ENCODE results near the gene PROKR1. TPM values are rescaled to one million over a fixed set of nuclear protein-coding genes. Genes with fewer than 3 reads are reported as not detected.

PROKR1 gene
- total and polyA plus RNA-seq, 7 experiments from 2014 or later, result not detected

DNA sequence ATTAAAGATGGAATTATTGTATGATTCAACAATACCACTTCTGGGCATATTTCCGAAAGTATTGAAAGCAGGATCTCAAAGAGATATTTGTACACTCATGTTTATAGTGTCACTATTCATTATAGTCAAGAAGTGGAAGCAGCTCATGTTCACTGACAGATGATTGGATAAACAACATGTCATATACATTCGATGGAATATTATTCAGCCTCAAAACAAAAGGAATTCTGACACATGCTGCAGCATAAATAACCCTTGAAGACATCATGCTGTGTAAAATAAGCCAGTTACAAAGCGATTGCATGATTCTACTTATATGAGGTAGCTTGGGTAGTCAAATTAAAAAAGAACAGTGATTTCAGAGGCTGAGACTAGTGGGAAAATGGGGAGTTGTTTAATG is 39.3 kb upstream of the PROKR1 start:
- H3K4me1 Mint-ChIP-seq, result peaks cover 0 to 7% (median 0%) of the 10 kb centered on the region in 7 donors
- peaks cover 0 to 2% (median 0%) of the 10 kb centered on the region in 5 donors for H3K36me3 Mint-ChIP-seq
- peaks cover 0 to 32% (median 5%) of the 10 kb centered on the region in 5 donors for H3K27me3 Mint-ChIP-seq
- no peak overlapping the region for H3K27ac ChIP-seq (ENCODE audit: low read depth, low read length)
- no peak overlapping the region for H3K4me3 Mint-ChIP-seq
- peaks cover 0 to 3% (median 0%) of the 10 kb centered on the region in 3 experiments for H3K9me3 ChIP-seq (ENCODE audit: control insufficient read depth in 2 of 3, low read length in 3 of 3)
- DNase-seq (no peak), ATAC-seq (no peak)
- H3K27ac Mint-ChIP-seq, result no peak overlapping the region
- H3K36me3 ChIP-seq (ENCODE audit: control insufficient read depth in 2 of 3, insufficient read depth in 3 of 3, low read length in 3 of 3), result no peaks in the 10 kb centered on the region
- intact Hi-C loops (cut with micrococcal nuclease), result loop anchor here in 1 of 2 donors (5.0 kb wide), 1 partner anchor 52 kb away; no protein-coding TSS in a partner anchor
- peaks cover 0 to 3% of the 10 kb centered on the region in 2 donors for H3K27me3 ChIP-seq (ENCODE audit: control insufficient read depth in 2 of 2, insufficient read depth in 2 of 2, low read length in 2 of 2)
- POLR2A ChIA-PET, result no interaction called here
- CTCF ChIA-PET, result no interaction called here
- H3K9me3 Mint-ChIP-seq, result peaks cover 6 to 47% (median 13%) of the 10 kb centered on the region in 11 donors
- H3K4me3 ChIP-seq (ENCODE audit: low read length), result no peak overlapping the region
- H3K4me1 ChIP-seq (ENCODE audit: control insufficient read depth in 2 of 2, insufficient read depth in 2 of 2, low read length in 2 of 2), result no peaks in the 10 kb centered on the region

DNA sequence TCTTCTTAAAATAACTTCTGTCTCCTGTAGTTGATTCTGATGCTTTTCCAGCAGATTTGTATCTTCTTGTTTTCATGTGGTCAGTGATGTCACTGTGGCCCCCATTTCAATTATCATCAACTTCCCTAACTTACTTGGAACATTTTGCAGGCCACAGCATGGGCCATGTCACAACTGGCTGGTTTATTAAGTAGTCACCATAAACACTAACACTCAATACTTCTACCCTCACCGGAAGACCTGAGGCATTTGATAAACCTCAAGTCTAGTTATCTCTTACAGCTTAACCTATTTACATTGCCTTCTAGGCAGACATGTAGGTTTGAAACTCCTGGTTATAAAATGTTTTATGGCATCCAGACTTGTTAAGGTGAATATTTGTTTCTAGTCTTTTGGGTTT is 37.4 kb upstream of the PROKR1 start:
- Histone ChIP-seq H3K27me3 (ENCODE audit: control insufficient read depth in 2 of 2, insufficient read depth in 2 of 2, low read length in 2 of 2) (peaks cover 0 to 3% of the 10 kb centered on the region in 2 donors), H3K36me3 (ENCODE audit: control insufficient read depth in 2 of 3, insufficient read depth in 3 of 3, low read length in 3 of 3) (no peaks in the 10 kb centered on the region), H3K9me3 (ENCODE audit: control insufficient read depth in 2 of 3, low read length in 3 of 3) (peaks cover 0 to 3% (median 0%) of the 10 kb centered on the region in 3 experiments), H3K4me3 (ENCODE audit: low read length) (no peak overlapping the region), H3K4me1 (ENCODE audit: control insufficient read depth in 2 of 2, insufficient read depth in 2 of 2, low read length in 2 of 2) (no peaks in the 10 kb centered on the region), H3K27ac (ENCODE audit: low read depth, low read length) (no peak overlapping the region)
- Mint-ChIP-seq H3K4me3 (no peak overlapping the region), H3K27ac (no peak overlapping the region), H3K36me3 (peaks cover 4 to 8% (median 7%) of the 10 kb centered on the region in 5 donors), H3K27me3 (peaks cover 0 to 26% (median 0%) of the 10 kb centered on the region in 5 donors), H3K4me1 (peaks cover 0 to 7% (median 0%) of the 10 kb centered on the region in 7 donors), H3K9me3 (peaks cover 0 to 48% (median 16%) of the 10 kb centered on the region in 11 donors)
- CTCF ChIA-PET, result no interaction called here
- DNase-seq, result no peak
- POLR2A ChIA-PET, result no interaction called here
- no peak for ATAC-seq
- intact Hi-C loops (cut with micrococcal nuclease), result no loop called here

DNA sequence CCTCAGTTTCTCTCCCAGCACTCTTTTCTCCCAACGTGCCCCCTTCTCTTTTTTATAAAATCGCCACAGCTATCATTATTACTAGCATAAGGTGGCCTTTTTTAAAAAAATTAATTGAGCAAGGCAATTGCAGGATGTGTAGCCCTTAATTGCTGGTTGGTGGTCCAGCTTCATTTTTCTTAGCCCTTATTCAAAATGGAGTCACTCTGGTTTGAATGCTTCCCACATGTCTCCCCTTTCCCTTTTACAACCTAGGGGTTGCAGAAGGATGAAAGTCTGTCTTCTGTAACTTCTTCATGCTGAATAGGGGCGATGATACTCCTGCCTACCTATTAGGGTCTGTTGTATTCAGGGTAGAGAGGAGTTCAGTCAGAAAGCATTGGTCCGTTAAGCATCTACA is 36.6 kb upstream of the PROKR1 start:
- ATAC-seq, result no peak
- peaks cover 0 to 3% of the 10 kb centered on the region in 2 donors for H3K27me3 ChIP-seq (ENCODE audit: control insufficient read depth in 2 of 2, insufficient read depth in 2 of 2, low read length in 2 of 2)
- intact Hi-C loops (cut with micrococcal nuclease), result no loop called here
- H3K4me3 ChIP-seq (ENCODE audit: low read length), result no peak overlapping the region
- no peaks in the 10 kb centered on the region for H3K4me1 ChIP-seq (ENCODE audit: control insufficient read depth in 2 of 2, insufficient read depth in 2 of 2, low read length in 2 of 2)
- no peak overlapping the region for H3K27ac Mint-ChIP-seq
- no peak overlapping the region for H3K27ac ChIP-seq (ENCODE audit: low read depth, low read length)
- H3K4me3 Mint-ChIP-seq, result no peak overlapping the region
- H3K9me3 Mint-ChIP-seq, result peaks cover 0 to 45% (median 15%) of the 10 kb centered on the region in 11 donors
- ChIA-PET POLR2A (no interaction called here), CTCF (no interaction called here)
- H3K36me3 Mint-ChIP-seq, result peaks cover 4 to 8% (median 7%) of the 10 kb centered on the region in 5 donors
- H3K4me1 Mint-ChIP-seq, result peaks cover 0 to 7% (median 0%) of the 10 kb centered on the region in 7 donors
- H3K36me3 ChIP-seq (ENCODE audit: control insufficient read depth in 2 of 3, insufficient read depth in 3 of 3, low read length in 3 of 3), result no peaks in the 10 kb centered on the region
- H3K9me3 ChIP-seq (ENCODE audit: control insufficient read depth in 2 of 3, low read length in 3 of 3), result peaks cover 0 to 3% (median 0%) of the 10 kb centered on the region in 3 experiments
- peaks cover 0 to 25% (median 0%) of the 10 kb centered on the region in 5 donors for H3K27me3 Mint-ChIP-seq
- DNase-seq, result no peak

DNA sequence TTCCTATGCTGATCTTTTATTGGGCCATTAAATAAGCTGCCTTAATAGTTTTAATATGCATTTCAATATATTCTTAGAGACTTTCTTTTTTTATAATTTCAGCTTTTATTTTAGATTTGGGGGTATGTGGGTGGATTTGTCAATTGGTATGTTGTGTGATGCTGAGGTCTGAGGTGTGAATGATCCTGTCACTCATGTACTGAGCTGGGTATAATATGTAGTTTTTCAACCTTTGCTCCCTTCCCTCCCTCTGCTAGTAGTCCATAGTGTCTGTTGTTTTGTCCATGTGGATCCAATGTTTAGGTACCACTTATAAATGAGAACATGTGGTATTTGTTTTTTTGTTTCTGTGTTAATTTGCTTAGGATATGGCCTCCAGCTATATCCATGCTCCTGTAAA is 35.5 kb upstream of the PROKR1 start:
- Mint-ChIP-seq H3K36me3 (peaks cover 2 to 13% (median 8%) of the 10 kb centered on the region in 5 donors), H3K9me3 (peaks cover 0 to 40% (median 13%) of the 10 kb centered on the region in 11 donors), H3K27ac (no peak overlapping the region), H3K4me1 (peaks cover 0 to 7% (median 0%) of the 10 kb centered on the region in 7 donors), H3K4me3 (no peak overlapping the region), H3K27me3 (peaks cover 0 to 20% (median 0%) of the 10 kb centered on the region in 5 donors)
- ChIA-PET CTCF (interaction anchor here (0.6 kb wide), 1 partner anchor 701 kb away, joined by 3 read pairs; no protein-coding TSS in a partner anchor), POLR2A (no interaction called here)
- Histone ChIP-seq H3K4me3 (ENCODE audit: low read length) (no peak overlapping the region), H3K27me3 (ENCODE audit: control insufficient read depth in 2 of 2, insufficient read depth in 2 of 2, low read length in 2 of 2) (no peaks in the 10 kb centered on the region), H3K36me3 (ENCODE audit: control insufficient read depth in 2 of 3, insufficient read depth in 3 of 3, low read length in 3 of 3) (no peaks in the 10 kb centered on the region), H3K9me3 (ENCODE audit: control insufficient read depth in 2 of 3, low read length in 3 of 3) (no peaks in the 10 kb centered on the region), H3K27ac (ENCODE audit: low read depth, low read length) (no peak overlapping the region), H3K4me1 (ENCODE audit: control insufficient read depth in 2 of 2, insufficient read depth in 2 of 2, low read length in 2 of 2) (no peaks in the 10 kb centered on the region)
- no peak for DNase-seq
- no peak for ATAC-seq
- intact Hi-C loops (cut with micrococcal nuclease), result no loop called here

DNA sequence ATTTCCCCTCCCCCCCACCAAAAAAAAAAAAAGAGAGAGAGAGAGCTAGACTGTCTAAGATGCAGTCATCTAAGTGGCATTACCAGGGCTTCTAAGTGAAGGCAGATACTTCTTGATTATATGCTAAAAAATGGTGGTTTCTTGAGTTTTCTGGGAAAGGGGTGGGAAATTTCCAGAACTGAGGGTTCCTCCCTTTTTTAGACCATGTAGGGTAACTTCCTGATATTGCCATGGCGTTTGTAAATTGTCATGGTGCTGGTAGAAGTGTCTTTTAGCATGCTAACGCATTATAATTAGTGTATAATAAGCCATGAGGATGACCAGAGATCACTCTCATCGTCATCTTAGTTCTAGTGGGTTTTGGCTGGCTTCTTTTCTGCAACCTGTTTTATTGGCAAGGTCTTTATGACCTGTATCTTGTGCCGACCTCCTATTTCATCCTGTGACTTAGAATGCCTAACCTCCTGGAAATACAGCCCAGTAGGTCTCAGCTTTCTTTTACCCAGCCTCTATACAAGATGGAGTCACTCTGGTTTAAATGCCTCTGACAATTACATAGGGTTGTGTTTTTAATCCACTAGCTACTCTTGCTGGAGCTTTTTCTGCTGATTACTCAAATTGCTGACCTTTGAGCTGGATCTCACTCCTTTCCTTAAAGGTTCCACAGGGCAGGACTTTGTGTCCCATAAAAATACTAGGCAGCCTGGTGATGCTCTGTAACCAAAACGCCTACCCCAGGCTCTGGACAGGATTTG is 30.4 kb upstream of the PROKR1 start:
- ChIA-PET CTCF (no interaction called here), POLR2A (no interaction called here)
- no peak overlapping the region for H3K27ac ChIP-seq (ENCODE audit: low read depth, low read length)
- H3K4me3 Mint-ChIP-seq, result no peak overlapping the region
- no peak for DNase-seq
- peaks cover 0 to 48% (median 11%) of the 10 kb centered on the region in 11 donors for H3K9me3 Mint-ChIP-seq
- no peaks in the 10 kb centered on the region for H3K4me1 ChIP-seq (ENCODE audit: control insufficient read depth in 2 of 2, insufficient read depth in 2 of 2, low read length in 2 of 2)
- H3K4me3 ChIP-seq (ENCODE audit: low read length), result no peak overlapping the region
- no peaks in the 10 kb centered on the region for H3K36me3 ChIP-seq (ENCODE audit: control insufficient read depth in 2 of 3, insufficient read depth in 3 of 3, low read length in 3 of 3)
- H3K27me3 ChIP-seq (ENCODE audit: control insufficient read depth in 2 of 2, insufficient read depth in 2 of 2, low read length in 2 of 2), result no peaks in the 10 kb centered on the region
- peaks cover 0 to 9% (median 0%) of the 10 kb centered on the region in 5 donors for H3K27me3 Mint-ChIP-seq
- H3K4me1 Mint-ChIP-seq, result no peaks in the 10 kb centered on the region
- H3K9me3 ChIP-seq (ENCODE audit: control insufficient read depth in 2 of 3, low read length in 3 of 3), result no peaks in the 10 kb centered on the region
- no peak overlapping the region for H3K27ac Mint-ChIP-seq
- no peak for ATAC-seq
- intact Hi-C loops (cut with micrococcal nuclease), result no loop called here
- H3K36me3 Mint-ChIP-seq, result peaks cover 2 to 13% (median 8%) of the 10 kb centered on the region in 5 donors

DNA sequence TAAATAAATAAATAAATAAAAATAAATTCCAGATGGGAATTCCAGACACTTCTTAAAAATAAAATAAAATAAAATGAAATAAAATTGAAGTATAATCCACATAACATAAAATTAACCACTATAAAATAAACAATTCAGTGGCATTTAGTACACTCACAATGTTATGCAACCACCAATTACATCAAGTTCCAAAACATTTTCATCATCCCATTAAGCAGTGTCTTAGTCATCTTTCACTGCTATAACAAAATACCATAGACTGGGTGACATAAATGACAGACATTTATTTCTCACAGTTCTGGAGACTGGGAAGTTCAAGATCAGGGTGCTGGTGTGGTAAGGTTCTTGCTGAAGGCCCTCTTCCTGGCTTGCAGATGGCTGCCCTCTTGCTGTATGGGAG is 22.6 kb upstream of the PROKR1 start:
- H3K4me1 Mint-ChIP-seq, result peaks cover 0 to 2% (median 0%) of the 10 kb centered on the region in 7 donors
- Histone ChIP-seq H3K27ac (ENCODE audit: low read depth, low read length) (no peak overlapping the region), H3K36me3 (ENCODE audit: control insufficient read depth in 2 of 3, insufficient read depth in 3 of 3, low read length in 3 of 3) (no peaks in the 10 kb centered on the region), H3K4me3 (ENCODE audit: low read length) (no peak overlapping the region), H3K27me3 (ENCODE audit: control insufficient read depth in 2 of 2, insufficient read depth in 2 of 2, low read length in 2 of 2) (no peaks in the 10 kb centered on the region), H3K9me3 (ENCODE audit: control insufficient read depth in 2 of 3, low read length in 3 of 3) (no peaks in the 10 kb centered on the region), H3K4me1 (ENCODE audit: control insufficient read depth in 2 of 2, insufficient read depth in 2 of 2, low read length in 2 of 2) (no peaks in the 10 kb centered on the region)
- peaks cover 0 to 10% (median 4%) of the 10 kb centered on the region in 5 donors for H3K36me3 Mint-ChIP-seq
- peaks cover 0 to 4% (median 1%) of the 10 kb centered on the region in 5 donors for H3K27me3 Mint-ChIP-seq
- no peak overlapping the region for H3K27ac Mint-ChIP-seq
- no peak overlapping the region for H3K4me3 Mint-ChIP-seq
- H3K9me3 Mint-ChIP-seq, result peaks cover 0 to 30% (median 13%) of the 10 kb centered on the region in 11 donors
- intact Hi-C loops (cut with micrococcal nuclease), result no loop called here
- DNase-seq (no peak), ATAC-seq (no peak)
- CTCF ChIA-PET, result no interaction called here
- POLR2A ChIA-PET, result no interaction called here
